ENCODE results near the gene PGGHG.

PGGHG gene

DNA sequence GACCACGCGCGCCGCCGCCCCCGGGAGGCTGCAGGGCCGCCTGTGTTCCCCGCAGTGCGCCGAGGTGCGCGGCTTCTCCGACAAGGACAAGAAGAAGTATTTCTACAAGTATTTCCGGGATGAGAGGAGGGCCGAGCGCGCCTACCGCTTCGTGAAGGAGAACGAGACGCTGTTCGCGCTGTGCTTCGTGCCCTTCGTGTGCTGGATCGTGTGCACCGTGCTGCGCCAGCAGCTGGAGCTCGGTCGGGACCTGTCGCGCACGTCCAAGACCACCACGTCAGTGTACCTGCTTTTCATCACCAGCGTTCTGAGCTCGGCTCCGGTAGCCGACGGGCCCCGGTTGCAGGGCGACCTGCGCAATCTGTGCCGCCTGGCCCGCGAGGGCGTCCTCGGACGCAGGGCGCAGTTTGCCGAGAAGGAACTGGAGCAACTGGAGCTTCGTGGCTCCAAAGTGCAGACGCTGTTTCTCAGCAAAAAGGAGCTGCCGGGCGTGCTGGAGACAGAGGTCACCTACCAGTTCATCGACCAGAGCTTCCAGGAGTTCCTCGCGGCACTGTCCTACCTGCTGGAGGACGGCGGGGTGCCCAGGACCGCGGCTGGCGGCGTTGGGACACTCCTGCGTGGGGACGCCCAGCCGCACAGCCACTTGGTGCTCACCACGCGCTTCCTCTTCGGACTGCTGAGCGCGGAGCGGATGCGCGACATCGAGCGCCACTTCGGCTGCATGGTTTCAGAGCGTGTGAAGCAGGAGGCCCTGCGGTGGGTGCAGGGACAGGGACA lies 8.0 kb upstream of the PGGHG start:
- peak; percentile 39 for DNase-seq (ENCODE audit: low spot score)
- in situ Hi-C loops (cut with MboI; ENCODE audit: low sequenced_read_pairs, unreplicated experiment): no loop called here
- TF ChIP-seq, protein P1, sequence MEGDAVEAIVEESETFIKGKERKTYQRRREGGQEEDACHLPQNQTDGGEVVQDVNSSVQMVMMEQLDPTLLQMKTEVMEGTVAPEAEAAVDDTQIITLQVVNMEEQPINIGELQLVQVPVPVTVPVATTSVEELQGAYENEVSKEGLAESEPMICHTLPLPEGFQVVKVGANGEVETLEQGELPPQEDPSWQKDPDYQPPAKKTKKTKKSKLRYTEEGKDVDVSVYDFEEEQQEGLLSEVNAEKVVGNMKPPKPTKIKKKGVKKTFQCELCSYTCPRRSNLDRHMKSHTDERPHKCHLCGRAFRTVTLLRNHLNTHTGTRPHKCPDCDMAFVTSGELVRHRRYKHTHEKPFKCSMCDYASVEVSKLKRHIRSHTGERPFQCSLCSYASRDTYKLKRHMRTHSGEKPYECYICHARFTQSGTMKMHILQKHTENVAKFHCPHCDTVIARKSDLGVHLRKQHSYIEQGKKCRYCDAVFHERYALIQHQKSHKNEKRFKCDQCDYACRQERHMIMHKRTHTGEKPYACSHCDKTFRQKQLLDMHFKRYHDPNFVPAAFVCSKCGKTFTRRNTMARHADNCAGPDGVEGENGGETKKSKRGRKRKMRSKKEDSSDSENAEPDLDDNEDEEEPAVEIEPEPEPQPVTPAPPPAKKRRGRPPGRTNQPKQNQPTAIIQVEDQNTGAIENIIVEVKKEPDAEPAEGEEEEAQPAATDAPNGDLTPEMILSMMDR (IDR thresholded peaks at IDR 0.05; ENCODE audit: borderline replicate concordance, control extremely low read depth, extremely low read depth, insufficient read depth, missing control alignments): no peak

DNA sequence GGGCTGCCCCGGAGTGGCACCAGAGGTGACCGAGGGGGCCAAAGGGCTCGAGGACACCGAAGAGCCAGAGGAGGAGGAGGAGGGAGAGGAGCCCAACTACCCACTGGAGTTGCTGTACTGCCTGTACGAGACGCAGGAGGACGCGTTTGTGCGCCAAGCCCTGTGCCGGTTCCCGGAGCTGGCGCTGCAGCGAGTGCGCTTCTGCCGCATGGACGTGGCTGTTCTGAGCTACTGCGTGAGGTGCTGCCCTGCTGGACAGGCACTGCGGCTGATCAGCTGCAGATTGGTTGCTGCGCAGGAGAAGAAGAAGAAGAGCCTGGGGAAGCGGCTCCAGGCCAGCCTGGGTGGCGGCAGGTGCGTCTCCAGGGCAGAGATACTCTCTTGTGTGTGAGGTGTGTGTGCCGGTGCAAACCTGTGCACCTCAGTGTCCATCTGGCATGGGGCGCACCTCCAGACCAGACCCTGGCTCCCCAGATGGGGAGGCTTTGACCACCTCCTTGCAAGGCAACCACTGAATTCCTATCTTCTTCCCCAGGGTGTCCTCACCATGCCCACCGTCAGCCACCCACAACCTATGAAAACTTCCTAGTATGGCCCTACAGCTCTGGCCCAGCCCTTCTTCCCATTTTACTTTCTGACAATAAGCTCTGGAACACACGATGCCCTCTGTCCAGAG lies 7.3 kb upstream of the PGGHG start:
- TF ChIP-seq, protein P1 (IDR thresholded peaks at IDR 0.05; ENCODE audit: borderline replicate concordance, control extremely low read depth, extremely low read depth, insufficient read depth, missing control alignments): no peak
- no peak for DNase-seq (ENCODE audit: low spot score)
- in situ Hi-C loops (cut with MboI; ENCODE audit: low sequenced_read_pairs, unreplicated experiment): no loop called here

DNA sequence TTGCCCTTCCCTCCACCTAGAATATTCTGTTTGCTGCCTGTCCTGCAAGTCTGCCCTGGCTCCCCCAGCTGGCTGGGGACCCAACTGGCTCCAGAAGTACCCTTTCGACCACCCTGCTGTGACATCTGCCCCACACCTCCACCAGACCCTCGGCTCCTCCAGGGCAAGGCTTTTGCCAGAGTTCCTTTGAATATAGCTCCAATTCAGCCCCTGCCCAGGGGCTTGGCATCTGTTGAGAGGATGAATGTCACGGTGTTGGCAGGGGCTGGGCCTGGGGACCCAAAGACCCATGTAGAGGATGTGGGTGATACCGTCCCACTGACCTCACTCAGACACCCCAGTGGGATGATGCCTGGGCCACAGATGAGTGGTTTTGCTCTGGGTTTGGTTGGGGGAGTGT lies 6.8 kb upstream of the PGGHG start:
- in situ Hi-C loops (cut with MboI; ENCODE audit: low sequenced_read_pairs, unreplicated experiment): no loop called here
- TF ChIP-seq, protein P1 (IDR thresholded peaks at IDR 0.05; ENCODE audit: borderline replicate concordance, control extremely low read depth, extremely low read depth, insufficient read depth, missing control alignments): no peak
- DNase-seq (ENCODE audit: low spot score): peak; percentile 22

DNA sequence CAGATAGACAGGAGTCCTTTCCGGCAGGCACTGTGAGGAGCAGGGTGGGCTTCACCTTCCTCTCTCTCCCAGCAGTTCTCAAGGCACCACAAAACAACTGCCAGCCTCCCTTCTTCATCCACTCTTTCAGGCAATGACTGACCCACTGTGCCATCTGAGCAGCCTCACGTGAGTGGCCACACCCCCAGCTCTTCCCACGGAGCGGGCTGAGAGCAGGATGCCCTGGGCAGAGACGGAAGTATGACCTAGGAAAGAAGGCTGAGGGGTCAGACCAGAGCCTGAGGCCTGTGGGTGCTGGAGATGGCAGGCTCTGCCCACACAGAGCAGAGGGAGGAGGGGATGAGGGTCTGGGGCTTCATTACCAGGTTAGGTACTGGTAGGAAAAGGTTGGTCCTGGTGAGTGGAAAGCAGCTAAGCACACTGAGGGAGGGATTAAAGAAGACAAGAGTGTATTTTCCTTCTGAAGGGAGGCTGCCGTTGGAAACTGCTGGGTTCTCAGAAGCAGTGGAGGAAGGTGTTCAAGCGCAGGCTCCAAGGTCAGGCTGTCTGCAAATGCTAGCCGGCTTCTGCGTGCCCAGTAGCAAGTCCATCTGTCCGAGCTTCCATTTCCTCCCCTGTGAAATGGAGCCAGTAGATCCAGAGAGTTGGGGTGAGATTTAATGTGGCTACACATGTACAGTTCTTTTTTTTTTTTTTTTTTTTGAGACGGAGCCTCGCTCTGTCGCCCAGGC lies 6.1 kb upstream of the PGGHG start:
- in situ Hi-C loops (cut with MboI; ENCODE audit: low sequenced_read_pairs, unreplicated experiment): no loop called here

DNA sequence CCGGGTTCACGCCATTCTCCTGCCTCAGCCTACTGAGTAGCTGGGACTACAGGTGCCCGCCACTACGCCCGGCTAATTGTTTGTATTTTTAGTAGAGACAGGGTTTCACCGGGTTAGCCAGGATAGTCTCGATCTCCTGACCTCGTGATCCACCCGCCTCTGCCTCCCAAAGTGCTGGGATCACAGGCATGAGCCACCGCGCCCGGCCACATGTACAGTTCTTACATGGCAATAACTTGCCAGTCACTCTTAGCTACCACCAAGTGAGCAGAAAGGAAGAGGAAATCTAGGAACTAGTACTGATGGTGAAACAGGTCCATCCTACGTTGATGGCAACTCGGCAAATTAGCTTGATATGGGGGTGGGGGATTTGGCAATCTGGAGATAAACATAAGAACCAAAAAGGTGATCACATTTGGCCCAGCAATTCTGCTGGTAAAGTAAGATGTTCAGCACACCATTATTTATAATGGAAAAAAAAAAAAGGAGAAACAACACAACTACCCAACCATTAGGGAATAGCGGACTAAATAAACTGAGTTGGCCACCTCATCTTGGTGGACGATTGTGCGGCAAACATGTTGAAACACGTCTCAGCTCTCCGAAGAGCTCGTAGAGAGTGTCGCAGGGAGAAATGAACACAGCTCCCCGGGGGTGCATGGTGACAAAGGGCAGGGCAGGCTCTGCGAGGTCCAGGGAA lies 5.4 kb upstream of the PGGHG start:
- peak; percentile 6 for DNase-seq (ENCODE audit: low spot score)
- TF ChIP-seq, protein P1 (IDR thresholded peaks at IDR 0.05; ENCODE audit: borderline replicate concordance, control extremely low read depth, extremely low read depth, insufficient read depth, missing control alignments): no peak
- in situ Hi-C loops (cut with MboI; ENCODE audit: low sequenced_read_pairs, unreplicated experiment): no loop called here

More for the DNA sequence above, 6.1 kb upstream of the PGGHG start:
- DNase-seq (ENCODE audit: low spot score): peak; percentile 18
- TF ChIP-seq, protein P1 (IDR thresholded peaks at IDR 0.05; ENCODE audit: borderline replicate concordance, control extremely low read depth, extremely low read depth, insufficient read depth, missing control alignments): no peak

Data from GM13976 (cell line).